GM19438 (cell line): ENCODE data around the gene MYO1D.

ENCODE experiments used
- ATAC-seq: cut with Tn5 transposase; IDR thresholded peaks from one replicate; pipeline ENCODE4 v1.9.1; 2021; ENCODE audit warnings: low read depth; ENCODE audit not compliant: unreplicated experiment

MYO1D gene

DNA sequence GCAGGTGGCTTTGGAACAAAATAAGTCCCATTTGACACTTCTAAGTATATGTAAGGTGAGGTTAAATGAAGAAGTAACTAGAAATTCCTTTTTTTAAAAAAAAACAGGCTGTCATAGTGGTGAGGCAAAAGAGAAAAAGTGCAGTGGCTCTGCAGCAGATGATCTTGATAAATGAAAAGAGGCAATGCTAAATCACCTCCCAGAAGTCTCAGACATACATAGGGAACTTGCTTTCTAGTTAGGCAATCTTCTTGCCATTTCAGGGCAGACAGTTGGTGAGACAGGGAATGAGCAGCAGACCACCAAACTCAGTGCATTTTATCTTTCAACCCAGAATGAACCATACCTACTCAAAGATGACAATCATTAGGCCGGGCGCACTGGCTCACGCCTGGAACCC lies 90.8 kb downstream of the MYO1D start:
- ATAC-seq: no peak

DNA sequence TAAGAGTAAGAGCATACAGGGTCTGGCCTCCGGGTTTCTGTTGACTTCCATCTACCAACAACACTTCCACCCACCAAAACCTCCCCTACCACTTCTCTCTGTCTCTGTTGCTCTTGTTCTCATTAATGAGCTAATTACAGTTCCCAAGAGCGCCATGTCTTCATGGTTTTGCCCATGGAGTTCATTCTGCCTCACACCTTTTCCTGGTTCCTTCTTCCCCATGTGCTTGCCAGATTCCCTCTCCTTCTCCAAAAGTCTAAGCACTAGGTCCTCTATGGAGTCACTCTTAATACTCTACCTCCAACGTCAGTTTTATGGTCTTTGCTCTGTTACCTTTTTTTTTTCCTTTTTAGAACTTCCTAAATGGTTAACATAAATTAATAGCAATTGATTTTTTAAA lies 92.8 kb downstream of the MYO1D start:
- no peak for ATAC-seq

DNA sequence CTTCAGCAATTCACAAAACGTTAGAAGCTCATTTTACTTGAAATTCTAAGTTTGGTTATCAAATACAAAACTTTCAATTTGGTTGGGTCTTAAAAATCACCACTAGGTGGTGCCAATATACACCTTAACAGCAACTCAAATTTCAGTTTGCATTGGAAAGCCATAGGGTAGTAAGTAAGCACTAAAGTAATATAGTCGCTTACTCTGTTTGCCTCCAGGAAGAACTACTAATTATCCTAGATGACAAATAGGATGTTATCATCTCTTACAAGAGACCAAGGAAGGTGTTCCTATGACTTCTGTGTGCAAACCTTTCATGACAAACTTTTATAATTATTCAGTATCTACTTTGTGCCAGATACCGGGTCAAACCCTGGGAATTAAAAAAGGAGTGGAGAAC lies 93.3 kb downstream of the MYO1D start:
- no peak for ATAC-seq

DNA sequence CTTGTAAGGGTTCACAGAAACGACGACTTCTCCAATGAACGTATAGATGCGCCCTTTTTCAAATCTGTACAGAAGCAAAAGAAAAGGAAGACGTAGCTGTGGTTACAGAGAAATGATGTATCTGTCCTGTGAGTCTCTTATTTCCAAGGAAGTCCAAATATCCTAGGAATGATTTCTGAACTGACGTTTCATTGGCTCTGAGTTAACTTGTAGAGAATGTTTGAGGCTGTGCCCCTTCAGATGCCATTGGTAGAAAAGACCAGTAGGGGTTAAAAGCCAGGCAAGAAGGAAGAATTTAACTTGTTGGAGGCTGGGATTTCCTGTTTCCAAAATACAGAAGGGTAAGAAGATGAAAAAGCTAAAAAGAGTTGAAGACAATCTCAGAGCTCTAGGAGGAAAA lies 96.2 kb downstream of the MYO1D start:
- no peak for ATAC-seq

DNA sequence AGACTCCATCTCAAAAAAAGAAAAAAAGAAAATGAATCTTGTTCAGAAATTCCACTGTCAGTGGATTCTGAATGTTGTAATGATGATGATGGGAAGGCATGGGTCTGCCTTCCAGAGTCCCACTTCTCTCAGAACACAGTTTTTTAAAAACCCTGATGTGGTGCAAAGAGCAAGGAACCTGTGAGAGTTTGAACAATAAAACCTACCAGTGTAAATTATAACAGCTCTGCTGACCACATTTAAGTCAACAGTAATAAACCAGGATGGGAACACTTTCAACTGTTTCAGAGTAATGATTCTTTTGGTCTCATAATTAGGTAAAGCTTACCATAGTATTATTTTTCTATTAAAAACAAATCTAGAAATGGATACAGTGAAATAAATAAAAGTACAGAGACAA lies 99.0 kb downstream of the MYO1D start:
- ATAC-seq: no peak

DNA sequence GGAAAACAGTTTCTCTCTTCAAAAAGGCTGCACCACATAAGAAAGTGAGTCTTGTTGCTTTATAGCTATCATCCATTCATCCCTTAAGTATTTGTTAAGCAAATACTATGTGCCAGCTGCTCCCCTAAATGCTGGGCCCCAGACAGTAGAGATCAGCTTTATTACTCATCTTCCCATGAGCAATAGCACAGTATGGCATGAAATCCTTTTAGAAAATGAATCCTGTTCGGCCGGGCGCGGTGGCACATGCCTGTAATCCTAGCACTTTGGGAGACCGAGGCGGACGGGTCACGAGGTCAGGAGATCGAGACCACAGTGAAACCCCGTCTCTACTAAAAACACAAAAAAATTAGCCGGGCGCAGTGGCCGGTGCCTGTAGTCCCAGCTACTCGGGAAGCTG lies 99.5 kb downstream of the MYO1D start:
- ATAC-seq: no peak

DNA sequence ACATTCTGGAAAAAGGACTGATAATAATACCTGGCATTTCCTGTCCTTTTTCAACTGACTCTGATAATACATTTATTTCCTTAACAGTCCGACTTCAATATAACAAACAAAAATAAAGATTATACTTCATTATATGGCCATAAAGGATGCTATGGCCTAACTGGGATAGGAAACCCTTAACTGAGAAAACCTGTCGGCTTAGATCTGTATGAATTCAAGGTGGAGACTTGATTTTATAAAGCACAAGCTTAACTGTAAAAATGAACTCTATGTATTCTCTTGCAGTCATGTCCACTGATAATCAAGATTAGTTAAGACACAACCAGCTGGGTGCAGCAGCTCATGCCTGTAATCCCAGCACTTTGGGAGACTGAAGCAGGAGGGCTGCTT lies 102.2 kb downstream of the MYO1D start:
- ATAC-seq: no peak

DNA sequence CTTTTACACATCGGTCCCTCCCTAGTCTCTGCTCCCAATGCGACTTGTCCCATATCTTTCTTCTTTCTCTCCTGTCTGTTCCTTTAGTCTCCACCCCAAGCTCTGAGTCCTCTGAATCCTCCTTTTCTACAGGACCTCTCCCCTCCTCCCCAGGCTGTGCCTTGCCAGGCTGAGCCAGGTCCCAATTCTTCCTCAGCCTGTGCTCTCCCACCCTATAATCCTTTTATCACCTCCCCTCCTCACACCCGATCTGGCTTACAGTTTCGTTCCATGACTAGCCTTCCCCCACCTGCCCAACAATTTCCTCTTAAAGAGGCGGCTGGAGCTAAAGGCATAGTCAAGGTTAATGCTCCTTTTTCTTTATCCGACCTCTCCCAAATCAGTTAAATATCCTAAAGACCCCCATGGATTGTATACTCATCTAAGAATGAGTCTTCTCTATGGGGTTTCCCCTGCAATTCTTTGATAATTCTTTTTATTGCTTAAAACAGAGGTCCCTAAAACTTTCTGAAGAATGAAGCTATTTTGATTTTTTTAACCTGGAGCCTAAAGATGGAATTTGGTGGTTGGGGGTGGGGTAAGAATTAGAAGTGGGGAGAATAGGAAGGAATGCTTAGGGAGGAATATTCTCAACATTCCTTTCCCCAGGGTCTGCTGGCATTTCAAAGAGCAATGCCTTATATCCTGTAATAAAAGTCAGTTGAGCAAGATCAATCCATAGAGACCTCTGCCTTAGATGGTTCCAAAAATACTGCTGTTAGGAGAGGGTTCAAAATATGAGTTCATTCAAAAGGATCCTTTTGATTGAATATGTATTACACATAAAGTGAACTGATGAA lies 102.8 kb downstream of the MYO1D start:
- no peak for ATAC-seq

DNA sequence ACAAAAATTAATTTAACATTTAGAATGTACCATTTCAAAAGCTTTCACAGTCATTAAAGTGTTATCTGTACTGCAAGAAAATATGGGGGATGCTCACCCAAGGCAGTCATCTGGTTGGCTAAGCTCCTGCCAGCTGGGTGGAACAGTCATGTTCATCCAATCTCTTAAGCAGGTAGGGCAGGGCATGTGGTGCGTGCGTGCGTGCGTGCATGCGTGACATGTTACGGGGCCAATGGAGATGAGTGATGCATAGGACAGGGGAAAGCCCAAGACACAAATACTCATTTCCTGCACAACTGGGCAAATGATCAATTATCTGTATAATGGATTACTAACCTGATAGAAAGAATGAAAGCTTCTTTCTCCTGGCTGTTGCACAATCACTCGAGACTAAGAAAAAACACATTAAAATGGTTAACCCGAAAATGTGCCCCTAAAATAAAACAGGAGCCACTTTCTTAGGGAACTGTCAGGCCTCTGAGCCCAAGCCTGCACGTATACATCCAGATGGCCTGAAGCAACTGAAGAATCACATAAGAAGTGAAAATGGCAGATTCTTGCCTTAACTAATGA lies 104.4 kb downstream of the MYO1D start:
- ATAC-seq: no peak

DNA sequence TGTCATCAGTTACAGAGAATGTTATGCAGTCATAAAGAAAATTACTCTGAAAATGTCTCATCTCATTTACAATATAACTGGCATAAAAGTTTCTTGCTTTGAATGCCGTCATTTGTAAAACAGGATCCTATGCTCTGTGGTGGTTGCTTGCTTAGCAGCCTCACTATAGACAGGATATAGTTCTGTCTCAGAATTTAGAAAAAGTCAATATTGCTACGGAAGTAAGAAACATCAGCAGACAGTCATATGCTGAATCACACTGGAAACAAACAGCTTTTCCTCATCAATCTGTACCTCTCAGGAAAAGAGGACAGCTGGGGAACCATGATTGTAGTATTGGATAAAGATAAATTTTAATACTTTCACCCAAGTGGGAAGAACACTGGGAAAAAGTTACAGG lies 105.5 kb downstream of the MYO1D start:
- ATAC-seq: no peak

DNA sequence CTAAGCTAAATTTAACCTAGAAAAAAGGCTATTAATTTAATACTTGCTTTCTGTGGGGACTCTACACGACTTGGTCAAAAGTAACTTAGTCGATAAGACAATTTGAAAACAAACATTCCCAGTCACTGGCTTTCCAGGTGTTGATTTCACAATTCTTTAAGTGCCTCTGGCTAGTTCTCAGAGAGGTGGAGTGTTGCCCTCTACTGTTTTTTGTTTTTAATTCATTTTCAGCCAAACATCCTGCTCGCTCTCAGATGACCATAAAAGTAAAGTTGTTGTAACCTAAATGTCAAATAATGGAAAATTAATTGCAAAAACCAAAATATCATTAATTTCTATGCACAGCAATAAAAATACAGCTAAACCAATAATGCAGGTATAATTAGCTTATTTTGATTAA lies 107.1 kb downstream of the MYO1D start:
- ATAC-seq: no peak

DNA sequence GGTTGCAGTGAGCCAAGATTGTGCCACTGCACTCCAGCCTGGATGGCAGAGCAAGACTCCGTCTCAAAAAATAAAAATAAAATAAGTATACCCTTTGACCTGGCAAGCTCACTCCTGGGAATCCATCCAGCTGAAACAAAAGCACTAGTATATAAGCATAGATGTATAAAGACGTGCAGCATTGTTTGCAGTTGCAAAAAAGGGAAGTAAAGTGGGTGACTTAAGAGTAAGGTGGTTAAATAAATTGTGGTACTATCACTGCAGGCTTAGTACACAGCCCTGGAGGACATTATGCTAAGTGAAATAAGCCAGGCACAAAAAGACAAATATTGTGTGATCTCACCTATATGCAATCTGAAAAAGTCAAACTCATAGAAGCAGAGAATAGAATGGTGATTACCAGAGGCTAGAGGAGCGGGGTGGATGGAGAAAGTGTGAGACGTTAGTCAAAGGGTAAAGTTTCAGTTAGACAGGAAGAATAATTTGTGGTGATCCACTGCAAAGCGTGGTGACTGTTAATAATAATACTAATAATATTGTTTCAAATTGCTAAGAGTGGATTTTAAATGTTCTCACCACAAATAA lies 113.0 kb downstream of the MYO1D start:
- ATAC-seq: no peak

DNA sequence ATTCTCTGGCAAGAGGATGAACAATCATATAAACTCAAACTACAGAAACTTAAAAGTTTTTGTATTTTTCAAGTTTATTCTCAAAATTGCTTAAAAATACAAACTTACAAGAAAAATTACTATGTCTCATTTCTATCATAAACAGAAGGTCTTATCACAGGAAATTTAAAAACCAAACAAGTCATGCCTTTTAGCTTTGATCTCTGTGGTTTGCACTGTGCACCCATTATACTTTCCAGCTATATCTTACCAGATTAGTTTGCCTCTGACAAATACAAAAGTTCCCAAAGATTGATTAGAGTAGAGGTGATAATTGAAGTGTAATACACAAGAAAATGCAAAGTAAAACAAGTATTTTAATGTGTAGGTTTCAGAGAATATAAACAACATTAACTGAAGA lies 117.4 kb downstream of the MYO1D start:
- ATAC-seq: no peak

DNA sequence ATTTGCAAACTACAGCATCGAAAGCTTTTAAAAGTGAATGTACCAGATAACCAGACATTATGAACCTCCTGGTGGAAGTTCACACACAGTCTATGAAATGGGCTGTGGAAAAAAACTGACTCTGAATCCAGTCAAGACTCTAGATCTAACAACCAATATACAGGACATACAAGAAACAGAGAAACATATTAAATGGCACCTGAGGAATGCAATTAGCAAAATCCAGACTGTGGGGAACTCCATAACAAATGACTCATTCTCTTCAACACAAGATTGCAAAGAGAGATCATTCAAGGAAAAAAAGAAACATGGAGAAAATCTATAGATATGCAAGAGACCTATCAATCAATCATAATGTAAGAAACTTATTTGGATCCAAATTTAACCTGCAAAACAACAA lies 119.0 kb downstream of the MYO1D start:
- ATAC-seq: no peak

DNA sequence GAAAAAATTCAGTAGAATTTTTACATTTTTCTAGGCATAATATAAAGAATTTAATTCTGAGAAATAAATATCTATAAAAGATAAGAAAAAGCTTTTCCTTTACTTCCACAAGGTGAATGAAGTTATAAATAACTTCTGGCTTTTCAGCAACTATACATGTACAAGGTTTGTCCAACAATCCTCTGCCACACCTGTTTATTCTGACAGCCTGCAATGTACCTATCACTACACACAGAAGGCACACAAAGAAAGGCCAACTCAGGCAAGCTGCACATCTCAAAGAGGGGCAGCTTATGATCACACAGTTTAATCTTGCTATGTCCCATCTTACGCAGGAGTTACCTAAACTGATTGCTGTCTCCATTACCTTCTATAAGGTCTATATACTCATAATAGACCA lies 120.2 kb downstream of the MYO1D start:
- ATAC-seq: no peak

DNA sequence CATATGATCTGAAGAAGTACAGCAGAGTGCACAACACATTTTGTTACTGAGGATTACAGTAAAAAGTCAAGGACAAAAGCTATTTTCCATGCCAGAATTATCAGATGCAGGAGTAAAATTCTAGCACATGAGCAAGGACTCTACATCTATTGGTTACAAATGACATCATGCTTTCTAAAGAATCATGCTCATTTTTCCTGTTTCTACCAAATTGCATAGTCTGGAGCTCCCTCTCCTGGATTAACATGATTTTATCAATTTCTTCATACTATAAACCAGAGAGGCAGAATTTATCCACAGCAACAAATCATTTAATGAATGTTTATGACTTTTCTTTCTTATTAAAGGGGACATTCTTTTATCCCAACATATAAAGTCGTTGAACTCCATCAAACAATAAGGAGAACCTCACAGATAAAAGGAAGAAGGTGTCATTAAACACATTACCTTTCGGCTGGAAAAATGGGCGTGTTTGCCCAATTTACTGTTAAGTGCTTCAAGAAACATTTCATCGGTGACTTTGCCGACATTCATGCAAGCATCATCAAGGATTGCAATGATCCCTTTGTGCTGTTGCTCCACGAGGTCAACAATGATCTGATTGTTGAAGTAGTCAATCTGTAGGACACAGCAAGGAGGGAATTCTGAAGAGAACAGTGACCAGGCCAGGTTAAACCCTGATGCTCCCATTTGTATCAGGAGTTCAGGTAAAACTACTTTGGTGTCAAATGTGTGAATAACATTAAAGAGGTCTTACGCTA lies 121.7 kb downstream of the MYO1D start:
- no peak for ATAC-seq

DNA sequence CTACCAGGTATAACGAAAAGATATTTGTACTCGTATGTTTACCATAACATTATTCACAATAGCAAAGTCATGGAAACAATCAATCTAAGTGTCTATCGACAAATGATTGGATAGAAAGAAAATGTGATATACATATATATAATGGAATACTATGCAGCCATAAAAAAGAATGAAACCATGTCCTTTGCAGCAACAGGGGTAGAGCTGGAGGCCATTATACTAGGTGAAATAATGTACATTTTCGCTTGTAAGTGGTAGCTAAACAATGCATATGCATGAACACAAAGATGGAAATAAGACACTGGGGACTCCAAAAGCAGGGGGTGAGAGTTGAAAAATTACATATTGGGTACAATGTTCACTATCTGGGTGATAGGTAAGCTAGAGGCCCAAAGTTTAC lies 124.0 kb downstream of the MYO1D start:
- ATAC-seq: no peak

DNA sequence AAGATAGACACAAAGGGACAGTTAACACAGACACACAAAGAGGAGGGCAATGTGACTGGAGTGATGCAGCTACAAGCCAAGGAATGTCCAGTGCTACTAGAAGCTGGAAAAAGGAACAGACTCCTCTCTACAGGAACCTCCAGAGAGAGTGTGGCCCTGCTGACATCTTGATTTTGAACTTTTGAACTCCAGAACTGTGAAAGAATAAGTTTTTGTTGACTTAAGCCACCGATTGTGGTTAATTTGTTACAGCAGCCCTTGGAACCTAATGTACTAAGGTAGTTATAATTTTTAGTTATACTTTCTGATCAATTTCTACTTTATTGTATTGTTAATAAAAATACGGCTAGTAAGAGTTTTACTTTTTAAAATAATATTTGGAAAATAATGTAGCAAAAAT lies 129.1 kb downstream of the MYO1D start:
- ATAC-seq: no peak

DNA sequence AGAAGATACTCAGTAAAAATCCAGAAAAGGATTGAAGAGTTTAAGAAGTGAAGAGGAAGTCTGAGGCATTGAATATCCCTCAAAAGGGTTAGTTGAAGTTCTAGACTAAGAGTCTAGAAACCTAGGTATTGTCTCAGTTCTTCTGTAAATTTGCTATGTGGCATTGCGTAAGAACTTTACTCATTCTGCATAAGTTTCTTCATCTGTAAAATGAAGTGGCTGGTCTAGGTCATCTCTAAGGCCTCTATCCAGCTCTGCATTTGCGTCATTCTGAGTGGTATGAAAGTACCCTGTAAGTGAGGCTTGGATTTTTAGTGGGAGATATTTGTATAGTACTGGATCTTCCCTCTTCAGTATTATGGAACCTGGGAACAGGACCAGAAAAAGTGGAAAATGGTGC lies 130.2 kb downstream of the MYO1D start:
- ATAC-seq: no peak

DNA sequence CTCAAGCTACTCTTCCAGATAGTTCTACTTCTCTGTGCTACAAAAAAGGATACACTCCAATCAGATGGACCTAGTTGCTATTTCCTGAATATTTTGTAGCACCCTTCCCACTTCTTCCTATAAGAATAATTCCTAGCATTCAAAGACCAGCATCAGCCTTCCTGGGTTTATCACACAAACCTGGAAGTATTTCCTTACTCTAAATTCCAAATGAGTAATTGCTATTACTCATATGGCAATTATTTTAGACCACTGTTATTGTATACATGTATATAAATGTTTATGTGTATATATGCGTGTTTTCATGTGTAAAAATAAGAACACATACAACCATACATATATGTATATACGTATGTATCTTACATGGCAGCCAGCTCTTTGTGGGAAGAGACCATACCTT lies 130.6 kb downstream of the MYO1D start:
- no peak for ATAC-seq
